D721Med (cell line): ENCODE measurements around the gene C13orf42.
A peak's percentile ranks its signal among the peaks of the same experiment; 100 is the strongest.

Experiments used
- DNase-seq: peaks from one replicate; pipeline ENCODE4 v3.0.0; 2011; ENCODE audit warnings: low spot score; ENCODE audit not compliant: insufficient read length
- FAIRE-seq: peaks from 2 replicates; lab custom pipeline; 2011; peaks lifted over from hg19 to GRCh38; lab: Jason Lieb, UNC
- CTCF ChIP-seq: IDR thresholded peaks from 2 replicates; pipeline ENCODE4 v1.5.1; 2012; ENCODE audit warnings: mild to moderate bottlenecking, control low read depth; ENCODE audit not compliant: insufficient read depth; ENCODE audit errors: missing control alignments

C13orf42 gene

GRCh38 chr13:51153527-51153926 is 42.5 kb upstream of the C13orf42 start:
- DNase-seq (no peak), FAIRE-seq (no peak)
- TF ChIP-seq CTCF, result no peak

- FAIRE-seq, result peak; percentile 29
- DNase-seq, result no peak
- TF ChIP-seq CTCF, result no peak
Measured at GRCh38 chr13:51152701-51153100, 41.6 kb upstream of the C13orf42 start.

GRCh38 chr13:51151463-51151862 is 40.4 kb upstream of the C13orf42 start:
- DNase-seq, result no peak
- TF ChIP-seq CTCF, result no peak
- FAIRE-seq, result peak; percentile 6

GRCh38 chr13:51148952-51149573 is 38.0 kb upstream of the C13orf42 start:
- FAIRE-seq, result no peak
- no peak for DNase-seq
- peak; percentile 94 for TF ChIP-seq CTCF

- no peak for TF ChIP-seq CTCF
- DNase-seq, result no peak
- no peak for FAIRE-seq
Measured at GRCh38 chr13:51148223-51148951, 37.3 kb upstream of the C13orf42 start.

GRCh38 chr13:51147732-51148131 is 36.7 kb upstream of the C13orf42 start:
- no peak for DNase-seq
- no peak for FAIRE-seq
- TF ChIP-seq CTCF, result no peak

GRCh38 chr13:51146667-51147066 is 35.6 kb upstream of the C13orf42 start:
- FAIRE-seq, result no peak
- TF ChIP-seq CTCF, result no peak

More at GRCh38 chr13:51146667-51147066, 35.6 kb upstream of the C13orf42 start:
- no peak for DNase-seq
